Middle frontal gyrus (tissue), 1 donor: ENCODE results near the gene REL.
"Not testable (repeated sequence)": the region's sequence is repeated elsewhere in the genome, so short reads cannot be mapped to it uniquely, and the experiment has no call there.

ENCODE experiments used
- DNase-seq: peaks from one replicate; pipeline ENCODE4 v3.0.0-alpha.2; 2015; ENCODE audit warnings: low spot score; ENCODE audit errors: extremely low spot score

REL gene

GRCh38 chr2:60881047-60881932 lies at the start of gene REL:
TSS of gene REL (plus strand) at chr2:60881574. CDS start at chr2:60881841, 267 bp downstream.
- DNase-seq = peak; percentile 64

GRCh38 chr2:60831921-60832320 lies 49.5 kb upstream of the REL start:
- DNase-seq = no peak

- DNase-seq = no peak
Measured at GRCh38 chr2:60832621-60833020, 48.8 kb upstream of the REL start.

GRCh38 chr2:60834270-60834717 lies 47.1 kb upstream of the REL start:
- no peak for DNase-seq

GRCh38 chr2:60836491-60836890 lies 44.9 kb upstream of the REL start:
- no peak for DNase-seq

- DNase-seq = no peak
Measured at GRCh38 chr2:60837123-60837522, 44.3 kb upstream of the REL start.

GRCh38 chr2:60838481-60838880 lies 42.9 kb upstream of the REL start:
- no peak for DNase-seq

- DNase-seq = no peak
Measured at GRCh38 chr2:60839126-60839813, 42.1 kb upstream of the REL start.

- DNase-seq = no peak
Measured at GRCh38 chr2:60840880-60841279, 40.5 kb upstream of the REL start.

GRCh38 chr2:60843006-60843405 lies 38.4 kb upstream of the REL start:
- DNase-seq = no peak

GRCh38 chr2:60844105-60844504 lies 37.3 kb upstream of the REL start:
- no peak for DNase-seq

GRCh38 chr2:60847854-60848253 lies 33.5 kb upstream of the REL start:
- no peak for DNase-seq

- DNase-seq = no peak
Measured at GRCh38 chr2:60849187-60849586, 32.2 kb upstream of the REL start.

GRCh38 chr2:60852282-60852860 lies 29.0 kb upstream of the REL start:
- DNase-seq = no peak

GRCh38 chr2:60853531-60853930 lies 27.8 kb upstream of the REL start:
- no peak for DNase-seq

GRCh38 chr2:60855989-60856669 lies 25.2 kb upstream of the REL start:
- no peak for DNase-seq

- DNase-seq = no peak
Measured at GRCh38 chr2:60857056-60857455, 24.3 kb upstream of the REL start.

GRCh38 chr2:60858897-60859311 lies 22.5 kb upstream of the REL start:
- DNase-seq = no peak

GRCh38 chr2:60861736-60862135 lies 19.6 kb upstream of the REL start:
- no peak for DNase-seq

GRCh38 chr2:60862642-60863041 lies 18.7 kb upstream of the REL start:
- no peak for DNase-seq

GRCh38 chr2:60865361-60865760 lies 16.0 kb upstream of the REL start:
- not testable (repeated sequence) for DNase-seq

- DNase-seq = no peak
Measured at GRCh38 chr2:60867007-60867406, 14.4 kb upstream of the REL start.
